HepG2 (cell line): ENCODE data around the gene PIGN. TPM values are rescaled to one million over a fixed set of nuclear protein-coding genes. Genes with fewer than 3 reads are reported as not detected.

Experiments
- AKAP8 ChIP-seq: sonication (generic); formaldehyde crosslinking; IDR thresholded peaks from 2 replicates; pipeline ENCODE4 v1.5.1; 2020; ENCODE audit warnings: mild to moderate bottlenecking, missing genetic modification reagents
- CENPT ChIP-seq: sonication (generic); formaldehyde crosslinking; IDR thresholded peaks from 2 replicates; pipeline ENCODE4 v1.8.0; 2022; ENCODE audit warnings: low read depth, mild to moderate bottlenecking, moderate library complexity, missing genetic modification reagents
- DRAP1 ChIP-seq: IDR thresholded peaks from 2 replicates; pipeline ENCODE4 v1.6.1; 2016; ENCODE audit warnings: missing genetic modification reagents, missing compliant biosample characterization
- EZH2 ChIP-seq: conservative IDR thresholded peaks from 2 replicates; pipeline ENCODE4 v1.6.1; 2012; ENCODE audit warnings: mild to moderate bottlenecking, low read depth, low read length, moderate library complexity
- HINFP ChIP-seq: sonication (generic); formaldehyde crosslinking; IDR thresholded peaks from 2 replicates; pipeline ENCODE4 v1.4.0; 2020; ENCODE audit warnings: low read depth, mild to moderate bottlenecking, missing genetic modification reagents
- JUN ChIP-seq: sonication (generic); formaldehyde crosslinking; IDR thresholded peaks from 2 replicates; pipeline ENCODE4 v1.4.0; 2020; ENCODE audit warnings: mild to moderate bottlenecking, missing genetic modification reagents
- MIER3 ChIP-seq: IDR thresholded peaks from 2 replicates; pipeline ENCODE4 v1.6.1; 2016; ENCODE audit warnings: missing compliant biosample characterization, borderline replicate concordance
- NCOA1 ChIP-seq: sonication (generic); formaldehyde crosslinking; IDR thresholded peaks from 2 replicates; pipeline ENCODE4 v1.9.0; 2021; ENCODE audit warnings: missing genetic modification reagents
- NR0B2 ChIP-seq: sonication (generic); formaldehyde crosslinking; IDR thresholded peaks from 2 replicates; pipeline ENCODE4 v1.4.0; 2020; ENCODE audit warnings: mild to moderate bottlenecking, missing genetic modification reagents
- PHF5A ChIP-seq: IDR thresholded peaks from one replicate; pipeline ENCODE4 v1.6.1; 2018; ENCODE audit warnings: low read depth, missing genetic modification reagents; ENCODE audit not compliant: unreplicated experiment
- POLR2AphosphoS5 ChIP-seq: IDR thresholded peaks from 2 replicates; pipeline ENCODE4 v1.6.1; 2012; ENCODE audit warnings: low read depth, low read length
- SRSF4 ChIP-seq: fragments of 200-400 bp; formaldehyde crosslinking; IDR thresholded peaks from one replicate; pipeline ENCODE4 v1.6.1; 2018; ENCODE audit warnings: mild to moderate bottlenecking, low read depth, low read length, moderate library complexity; ENCODE audit not compliant: poor library complexity, severe bottlenecking
- TGIF2 ChIP-seq: IDR thresholded peaks from 2 replicates; pipeline ENCODE4 v1.6.1; 2016; ENCODE audit warnings: control low read depth, missing compliant biosample characterization
- TOE1 ChIP-seq: sonication (generic); formaldehyde crosslinking; IDR thresholded peaks from 2 replicates; pipeline ENCODE4 v1.4.0; 2020; ENCODE audit warnings: mild to moderate bottlenecking, missing genetic modification reagents
- ZBTB25 ChIP-seq: IDR thresholded peaks from 2 replicates; pipeline ENCODE4 v1.6.1; 2018; ENCODE audit warnings: missing genetic modification reagents
- ZNF577 ChIP-seq: sonication (generic); formaldehyde crosslinking; IDR thresholded peaks from 2 replicates; pipeline ENCODE4 v1.4.0; 2020; ENCODE audit warnings: mild to moderate bottlenecking, low read depth, missing genetic modification reagents, borderline replicate concordance
- polyA plus RNA-seq, 8 experiments: library from polyadenylated mRNA; depleted of rRNA in 3 of 8; stranded (reverse) in 7 of 8; unstranded in 1 of 8; fragments of >200 nt; fragmentation: Illumina TruSeq in 4 of 8; extraction: Trizol in 4 of 8; gene quantifications; 2 replicates each; pipeline versions ENCODE4 v1.2.1 to v1.2.3, GENCODE V29; 2011 to 2016; ENCODE audit warnings: low read depth in 4 of 8, missing spikeins in 1 of 8, mixed read lengths in 1 of 8; ENCODE audit not compliant: insufficient read depth in 1 of 8
- total RNA-seq, 5 experiments: library from RNA; depleted of rRNA; stranded (reverse); fragments of >200 nt; fragmentation: Illumina TruSeq; extraction: Trizol; gene quantifications; 2 replicates each; pipeline ENCODE4 v1.2.3, GENCODE V29; 2016; ENCODE audit warnings: low read depth in 1 of 5
- TF ChIP-seq, protein P1 (sequence below): sonication (generic); formaldehyde crosslinking; IDR thresholded peaks from 2 replicates; pipeline ENCODE4 v1.5.0; 2020; ENCODE audit warnings: missing genetic modification reagents
- TF ChIP-seq, protein P2 (sequence below): IDR thresholded peaks from 2 replicates; pipeline ENCODE4 v1.6.1; 2018; ENCODE audit warnings: missing genetic modification reagents, mild to moderate bottlenecking, missing compliant biosample characterization

The PIGN gene
- total and polyA plus RNA-seq, 2 of the 13 experiments (the other 11 are each of a cell fraction or from before 2014, with no cell fraction given) = 15.5 to 33.6 TPM

DNA sequence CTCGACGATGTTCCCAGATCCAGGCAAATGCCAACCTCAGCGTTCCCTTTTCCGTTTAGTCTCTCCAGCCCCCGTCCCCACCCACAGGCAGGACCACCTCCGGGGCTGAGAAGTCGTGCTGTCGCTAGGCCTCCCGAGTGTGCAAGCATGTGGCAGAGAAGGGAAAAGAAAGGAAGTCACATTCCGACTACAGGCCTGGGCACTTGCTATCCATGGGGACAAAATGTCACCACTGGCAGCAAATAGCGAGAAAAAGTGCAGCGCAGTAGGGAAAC, 420 bp downstream of the PIGN start (continued):
- TF ChIP-seq JUN (CRISPR knock-in tag) = no peak
- no peak for TF ChIP-seq AKAP8 (CRISPR knock-in tag)
- no peak; the same call in 1 of the 2 replicates for TF ChIP-seq ZNF577 (CRISPR knock-in tag)
- no peak; the same call in 1 of the 2 replicates for TF ChIP-seq HINFP (CRISPR knock-in tag)
- no peak; the same call in 1 of the 2 replicates for TF ChIP-seq NR0B2 (CRISPR knock-in tag)
- no peak for TF ChIP-seq CENPT (CRISPR knock-in tag)
- 0 out of 2 replicates have a peak, but pooled peaks have one; percentile 50 for TF ChIP-seq TGIF2 (CRISPR knock-in tag)
- TF ChIP-seq, protein P1, sequence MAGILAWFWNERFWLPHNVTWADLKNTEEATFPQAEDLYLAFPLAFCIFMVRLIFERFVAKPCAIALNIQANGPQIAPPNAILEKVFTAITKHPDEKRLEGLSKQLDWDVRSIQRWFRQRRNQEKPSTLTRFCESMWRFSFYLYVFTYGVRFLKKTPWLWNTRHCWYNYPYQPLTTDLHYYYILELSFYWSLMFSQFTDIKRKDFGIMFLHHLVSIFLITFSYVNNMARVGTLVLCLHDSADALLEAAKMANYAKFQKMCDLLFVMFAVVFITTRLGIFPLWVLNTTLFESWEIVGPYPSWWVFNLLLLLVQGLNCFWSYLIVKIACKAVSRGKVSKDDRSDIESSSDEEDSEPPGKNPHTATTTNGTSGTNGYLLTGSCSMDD (CRISPR knock-in tag) = no peak
- TF ChIP-seq EZH2 = no peak
- no peak for TF ChIP-seq TOE1 (CRISPR knock-in tag)
- no peak for TF ChIP-seq PHF5A (CRISPR knock-in tag)
- no peak for TF ChIP-seq MIER3
- TF ChIP-seq POLR2AphosphoS5 = no peak
- TF ChIP-seq ZBTB25 (CRISPR knock-in tag) = no peak
- TF ChIP-seq NCOA1 (CRISPR knock-in tag) = no peak
- TF ChIP-seq, protein P2, sequence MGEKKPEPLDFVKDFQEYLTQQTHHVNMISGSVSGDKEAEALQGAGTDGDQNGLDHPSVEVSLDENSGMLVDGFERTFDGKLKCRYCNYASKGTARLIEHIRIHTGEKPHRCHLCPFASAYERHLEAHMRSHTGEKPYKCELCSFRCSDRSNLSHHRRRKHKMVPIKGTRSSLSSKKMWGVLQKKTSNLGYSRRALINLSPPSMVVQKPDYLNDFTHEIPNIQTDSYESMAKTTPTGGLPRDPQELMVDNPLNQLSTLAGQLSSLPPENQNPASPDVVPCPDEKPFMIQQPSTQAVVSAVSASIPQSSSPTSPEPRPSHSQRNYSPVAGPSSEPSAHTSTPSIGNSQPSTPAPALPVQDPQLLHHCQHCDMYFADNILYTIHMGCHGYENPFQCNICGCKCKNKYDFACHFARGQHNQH (CRISPR knock-in tag) = 0 out of 2 replicates have a peak, but pooled peaks have one; percentile 24
- no peak for TF ChIP-seq DRAP1 (CRISPR knock-in tag)
- TF ChIP-seq SRSF4 = no peak
